Measurements from ENCODE around the gene ABHD10. TPM values are rescaled to one million over a fixed set of nuclear protein-coding genes. Genes with fewer than 3 reads are reported as not detected.

ABHD10 gene
- total and polyA plus RNA-seq, 5 donors = 23.5 to 39.0 (median 30.3) TPM

GRCh38 chr3:111963424-111963823 lies 15.4 kb upstream of the ABHD10 start:
- no peak for DNase-seq
- H3K4me3 ChIP-seq (ENCODE audit: low read length) = no peak overlapping the region
- H3K4me1 ChIP-seq (ENCODE audit: control insufficient read depth, insufficient read depth, low read length) = peaks cover 2% of the 10 kb centered on the region
- no peak overlapping the region for H3K27ac ChIP-seq (ENCODE audit: low read length)
- H3K27me3 ChIP-seq (ENCODE audit: control insufficient read depth, insufficient read depth) = no peaks in the 10 kb centered on the region
- ATAC-seq = no peak
- no peaks in the 10 kb centered on the region for H3K9me3 ChIP-seq (ENCODE audit: control insufficient read depth, low read length)
- 80% methylated on average over 1 of the region's 1 CpG for WGBS
- intact Hi-C loops (cut with DNase I) = loop anchor here in 2 of 4 donors (10.0 kb wide), 1 partner anchor 99 kb away; no protein-coding TSS in a partner anchor

- Histone ChIP-seq H3K4me3 (ENCODE audit: low read length) (no peak overlapping the region), H3K27me3 (ENCODE audit: control insufficient read depth, insufficient read depth) (no peaks in the 10 kb centered on the region), H3K27ac (ENCODE audit: low read length) (no peak overlapping the region), H3K9me3 (ENCODE audit: control insufficient read depth, low read length) (no peaks in the 10 kb centered on the region), H3K4me1 (ENCODE audit: control insufficient read depth, insufficient read depth, low read length) (peaks cover 2% of the 10 kb centered on the region)
- no peak for DNase-seq
- intact Hi-C loops (cut with DNase I) = loop anchor here in 3 of 4 donors (5.0 to 10.0 kb wide), 3 partner anchors 101 to 248 kb away; no protein-coding TSS in a partner anchor
- 92% methylated on average over 2 of the region's 2 CpGs for WGBS
- no peak for ATAC-seq
Measured at GRCh38 chr3:111965484-111965883, 13.3 kb upstream of the ABHD10 start.

- DNase-seq = no peak
- H3K9me3 ChIP-seq (ENCODE audit: control insufficient read depth, low read length) = no peaks in the 10 kb centered on the region
- no peaks in the 10 kb centered on the region for H3K27me3 ChIP-seq (ENCODE audit: control insufficient read depth, insufficient read depth)
- H3K4me1 ChIP-seq (ENCODE audit: control insufficient read depth, insufficient read depth, low read length) = peaks cover 2% of the 10 kb centered on the region
- no peak overlapping the region for H3K27ac ChIP-seq (ENCODE audit: low read length)
- ATAC-seq = peak in 1 of 2 donors; percentile 80
- no peak overlapping the region for H3K4me3 ChIP-seq (ENCODE audit: low read length)
- intact Hi-C loops (cut with DNase I) = loop anchor here in 3 of 4 donors (2.0 to 10.0 kb wide), 4 partner anchors 102 to 250 kb away; no protein-coding TSS in a partner anchor
- WGBS = 26% methylated on average over 3 of the region's 3 CpGs
Measured at GRCh38 chr3:111967068-111967467, 11.8 kb upstream of the ABHD10 start.

- peak; percentile 79 to 91 (median 83) for DNase-seq
- WGBS = 10% methylated on average over 8 of the region's 8 CpGs
- Histone ChIP-seq H3K9me3 (ENCODE audit: control insufficient read depth, low read length) (no peaks in the 10 kb centered on the region), H3K4me1 (ENCODE audit: control insufficient read depth, insufficient read depth, low read length) (peaks cover 2% of the 10 kb centered on the region), H3K27ac (ENCODE audit: low read length) (no peak overlapping the region), H3K4me3 (ENCODE audit: low read length) (no peak overlapping the region), H3K27me3 (ENCODE audit: control insufficient read depth, insufficient read depth) (no peaks in the 10 kb centered on the region)
- intact Hi-C loops (cut with DNase I) = loop anchor here (2.0 to 10.0 kb wide), 4 partner anchors 103 to 251 kb away; no protein-coding TSS in a partner anchor
- peak; percentile 90 to 92 for ATAC-seq
Measured at GRCh38 chr3:111967651-111968274, 11.1 kb upstream of the ABHD10 start.

GRCh38 chr3:111968319-111969054 lies 10.3 kb upstream of the ABHD10 start:
- Histone ChIP-seq H3K27ac (ENCODE audit: low read length) (no peak overlapping the region), H3K4me1 (ENCODE audit: control insufficient read depth, insufficient read depth, low read length) (peaks cover 2% of the 10 kb centered on the region)
- ATAC-seq = no peak

GRCh38 chr3:111970376-111970775 lies 8.4 kb upstream of the ABHD10 start:
- intact Hi-C loops (cut with DNase I) = loop anchor here in 1 of 4 donors (5.0 kb wide), 1 partner anchor 108 kb away; no protein-coding TSS in a partner anchor
- peaks cover 2% of the 10 kb centered on the region for H3K4me1 ChIP-seq (ENCODE audit: control insufficient read depth, insufficient read depth, low read length)
- H3K9me3 ChIP-seq (ENCODE audit: control insufficient read depth, low read length) = no peaks in the 10 kb centered on the region
- 71% methylated on average over 3 of the region's 3 CpGs for WGBS
- H3K4me3 ChIP-seq (ENCODE audit: low read length) = no peak overlapping the region
- ATAC-seq = no peak
- no peaks in the 10 kb centered on the region for H3K27me3 ChIP-seq (ENCODE audit: control insufficient read depth, insufficient read depth)
- no peak overlapping the region for H3K27ac ChIP-seq (ENCODE audit: low read length)
- DNase-seq = no peak

More at GRCh38 chr3:111968319-111969054, 10.3 kb upstream of the ABHD10 start:
- 30% methylated on average over 5 of the region's 5 CpGs for WGBS
- Histone ChIP-seq H3K27me3 (ENCODE audit: control insufficient read depth, insufficient read depth) (no peaks in the 10 kb centered on the region), H3K4me3 (ENCODE audit: low read length) (no peak overlapping the region), H3K9me3 (ENCODE audit: control insufficient read depth, low read length) (no peaks in the 10 kb centered on the region)
- DNase-seq = no peak
- intact Hi-C loops (cut with DNase I) = loop anchor here (2.0 to 10.0 kb wide), 4 partner anchors 104 to 252 kb away; no protein-coding TSS in a partner anchor

GRCh38 chr3:111971533-111972130 lies 7.2 kb upstream of the ABHD10 start:
- WGBS = 67% methylated on average over 11 of the region's 11 CpGs
- ATAC-seq (peak; percentile 62 to 76), DNase-seq (peak; percentile 18 to 40 (median 38))
- H3K27me3 ChIP-seq (ENCODE audit: control insufficient read depth, insufficient read depth) = no peaks in the 10 kb centered on the region
- H3K9me3 ChIP-seq (ENCODE audit: control insufficient read depth, low read length) = no peaks in the 10 kb centered on the region
- peaks cover 2% of the 10 kb centered on the region for H3K4me1 ChIP-seq (ENCODE audit: control insufficient read depth, insufficient read depth, low read length)
- intact Hi-C loops (cut with DNase I) = loop anchor here in 1 of 4 donors (5.0 kb wide), 1 partner anchor 109 kb away; no protein-coding TSS in a partner anchor
- H3K27ac ChIP-seq (ENCODE audit: low read length) = peak overlapping the region; percentile 67
- H3K4me3 ChIP-seq (ENCODE audit: low read length) = no peak overlapping the region

- no peak overlapping the region for H3K27ac ChIP-seq (ENCODE audit: low read length)
- intact Hi-C loops (cut with DNase I) = loop anchor here in 1 of 4 donors (5.0 kb wide), 1 partner anchor 111 kb away; no protein-coding TSS in a partner anchor
- H3K27me3 ChIP-seq (ENCODE audit: control insufficient read depth, insufficient read depth) = no peaks in the 10 kb centered on the region
- no peak for ATAC-seq
- H3K4me3 ChIP-seq (ENCODE audit: low read length) = no peak overlapping the region
- H3K9me3 ChIP-seq (ENCODE audit: control insufficient read depth, low read length) = no peaks in the 10 kb centered on the region
- no peaks in the 10 kb centered on the region for H3K4me1 ChIP-seq (ENCODE audit: control insufficient read depth, insufficient read depth, low read length)
- no peak for DNase-seq
- WGBS = 53% methylated on average over 3 of the region's 3 CpGs
Measured at GRCh38 chr3:111972891-111973290, 5.9 kb upstream of the ABHD10 start.

- no peaks in the 10 kb centered on the region for H3K4me1 ChIP-seq (ENCODE audit: control insufficient read depth, insufficient read depth, low read length)
- no peak overlapping the region for H3K27ac ChIP-seq (ENCODE audit: low read length)
- no peaks in the 10 kb centered on the region for H3K27me3 ChIP-seq (ENCODE audit: control insufficient read depth, insufficient read depth)
- ATAC-seq (no peak), DNase-seq (no peak)
- H3K9me3 ChIP-seq (ENCODE audit: control insufficient read depth, low read length) = no peaks in the 10 kb centered on the region
- intact Hi-C loops (cut with DNase I) = no loop called here
- WGBS = 68% methylated on average over 2 of the region's 2 CpGs
- H3K4me3 ChIP-seq (ENCODE audit: low read length) = no peak overlapping the region
Measured at GRCh38 chr3:111975131-111975530, 3.7 kb upstream of the ABHD10 start.

- ATAC-seq (no peak), DNase-seq (no peak)
- H3K27ac ChIP-seq (ENCODE audit: low read length) = no peak overlapping the region
- H3K4me3 ChIP-seq (ENCODE audit: low read length) = no peak overlapping the region
- no peaks in the 10 kb centered on the region for H3K9me3 ChIP-seq (ENCODE audit: control insufficient read depth, low read length)
- intact Hi-C loops (cut with DNase I) = no loop called here
- H3K4me1 ChIP-seq (ENCODE audit: control insufficient read depth, insufficient read depth, low read length) = peaks cover 5% of the 10 kb centered on the region
- H3K27me3 ChIP-seq (ENCODE audit: control insufficient read depth, insufficient read depth) = no peaks in the 10 kb centered on the region
- WGBS = 70% methylated on average over 2 of the region's 2 CpGs
Measured at GRCh38 chr3:111976254-111976653, 2.6 kb upstream of the ABHD10 start.
